ENCODE results near the gene FARS2. TPM values are rescaled to one million over a fixed set of nuclear protein-coding genes. Genes with fewer than 3 reads are reported as not detected.

The FARS2 gene
- total and polyA plus RNA-seq, 2 donors (not counting 1 experiment from before 2014, with no cell fraction given) = 33.0 to 35.5 TPM

GRCh38 chr6:5351552-5352210, 90.4 kb downstream of the FARS2 start:
- no CpG with 5 or more reads among the region's 6 CpGs for WGBS (ENCODE audit: insufficient coverage)
- intact Hi-C loops (cut with micrococcal nuclease) = no loop called here

More at GRCh38 chr6:5351552-5352210, 90.4 kb downstream of the FARS2 start:
- Histone ChIP-seq H2AFZ (ENCODE audit: insufficient read depth, low read depth, low read length, poor library complexity, severe bottlenecking) (no peak overlapping the region), H3K9ac (ENCODE audit: low read length) (no peak overlapping the region), H3K27me3 (replicated peaks in 1 of 4; ENCODE audit: control extremely low read depth in 1 of 4, control insufficient read depth in 3 of 4, insufficient read depth in 4 of 4, low read length in 3 of 4) (no peaks in the 10 kb centered on the region), H3K9me3 (ENCODE audit: control extremely low read depth in 1 of 3, control insufficient read depth in 2 of 3, insufficient read depth in 1 of 3, low read length in 2 of 3) (no peaks in the 10 kb centered on the region), H3K4me2 (replicated peaks; ENCODE audit: low read depth, low read length, poor library complexity, severe bottlenecking) (no peak overlapping the region), H3K4me3 (ENCODE audit: control extremely low read depth in 1 of 5, extremely low read depth in 1 of 5, insufficient read depth in 1 of 5, low read depth in 2 of 5, low read length in 4 of 5) (no peak overlapping the region), H3K79me2 (ENCODE audit: control insufficient read depth, insufficient read depth, low read length) (peaks cover 14% of the 10 kb centered on the region), H3K36me3 (replicated peaks in 1 of 2; ENCODE audit: control extremely low read depth in 1 of 2, control insufficient read depth in 1 of 2, extremely low read depth in 1 of 2, insufficient read depth in 2 of 2, low read length in 1 of 2) (peaks cover 0 to 2% of the 10 kb centered on the region in 2 experiments), H3K27ac (ENCODE audit: low read length in 2 of 2) (no peak overlapping the region), H3K4me1 (ENCODE audit: control insufficient read depth in 2 of 2, insufficient read depth in 2 of 2, low read length in 2 of 2) (peaks cover 0 to 7% of the 10 kb centered on the region in 2 donors), H4K20me1 (ENCODE audit: control insufficient read depth, insufficient read depth, low read length, poor library complexity, severe bottlenecking) (no peaks in the 10 kb centered on the region)
- TF ChIP-seq CTCF (IDR thresholded peaks at IDR 0.05) = no peak
- no peak for TF ChIP-seq EZH2 (IDR thresholded peaks at IDR 0.05; ENCODE audit: borderline replicate concordance, insufficient read depth, low read depth, low read length, poor library complexity, severe bottlenecking)
- ATAC-seq (ENCODE audit: low read depth) (no peak), DNase-seq (no peak)
- ChIA-PET POLR2A (no interaction called here), CTCF (interaction anchor here (1.2 kb wide), 1 partner anchor 8 kb away, joined by 3 read pairs; no protein-coding TSS in a partner anchor)
- Mint-ChIP-seq H3K4me1 (peaks cover 16% of the 10 kb centered on the region), H3K27me3 (no peaks in the 10 kb centered on the region), H3K27ac (no peak overlapping the region), H3K4me3 (no peak overlapping the region), H3K9me3 (ENCODE audit: insufficient read depth) (no peaks in the 10 kb centered on the region)
